ENCODE data around the gene ZC3H18.

Gene ZC3H18

GRCh38 chr16:88633684-88634140, 63.5 kb downstream of the ZC3H18 start:
- Histone ChIP-seq H3K79me1 (ENCODE audit: low read length) (no peaks in the 10 kb centered on the region), H3K23ac (ENCODE audit: low read length) (no peak overlapping the region), H2AK5ac (ENCODE audit: low read length) (no peak overlapping the region), H3K4ac (ENCODE audit: low read depth, low read length) (no peak overlapping the region), H3K4me1 (ENCODE audit: control insufficient read depth, low read depth, low read length) (no peaks in the 10 kb centered on the region), H3K27me3 (ENCODE audit: insufficient read depth, low read length, poor library complexity) (no peaks in the 10 kb centered on the region), H3K36me3 (ENCODE audit: control insufficient read depth, insufficient read depth, low read length) (peaks cover 2% of the 10 kb centered on the region), H3K4me2 (ENCODE audit: low read length) (peak overlapping the region; percentile 89), H3K56ac (ENCODE audit: low read length) (no peak overlapping the region), H2BK5ac (ENCODE audit: low read length) (no peak overlapping the region), H3K9ac (ENCODE audit: low read length) (no peak overlapping the region), H3K18ac (ENCODE audit: low read length) (no peak overlapping the region), H4K8ac (ENCODE audit: low read depth, low read length) (no peak overlapping the region), H2BK15ac (replicated peaks; ENCODE audit: low read depth) (no peak overlapping the region), H4K5ac (ENCODE audit: low read length) (no peak overlapping the region), H2BK120ac (ENCODE audit: low read depth, low read length) (no peak overlapping the region), H3K4me3 (ENCODE audit: low read length) (no peak overlapping the region), H3K27ac (ENCODE audit: low read depth, low read length) (no peak overlapping the region), H3K79me2 (ENCODE audit: control insufficient read depth, insufficient read depth, low read length) (no peaks in the 10 kb centered on the region)
- peak; percentile 86 for DNase-seq
- no CpG with 5 or more reads among the region's 23 CpGs for WGBS (ENCODE audit: extremely low coverage, insufficient coverage, low lambda C conversion rate)

GRCh38 chr16:88634141-88634993, 64.2 kb downstream of the ZC3H18 start:
- no peaks in the 10 kb centered on the region for H3K27me3 ChIP-seq (ENCODE audit: insufficient read depth, low read length, poor library complexity)
- peak overlapping the region; percentile 89 for H3K4me2 ChIP-seq (ENCODE audit: low read length)
- no peak overlapping the region for H3K18ac ChIP-seq (ENCODE audit: low read length)
- no peak overlapping the region for H4K8ac ChIP-seq (ENCODE audit: low read depth, low read length)
- H3K23ac ChIP-seq (ENCODE audit: low read length), result no peak overlapping the region
- no peaks in the 10 kb centered on the region for H3K79me1 ChIP-seq (ENCODE audit: low read length)
- H3K56ac ChIP-seq (ENCODE audit: low read length), result peak overlapping the region; percentile 84
- no peaks in the 10 kb centered on the region for H3K4me1 ChIP-seq (ENCODE audit: control insufficient read depth, low read depth, low read length)
- peaks cover 2% of the 10 kb centered on the region for H3K36me3 ChIP-seq (ENCODE audit: control insufficient read depth, insufficient read depth, low read length)
- no CpG with 5 or more reads among the region's 82 CpGs for WGBS (ENCODE audit: extremely low coverage, insufficient coverage, low lambda C conversion rate)
- H2BK5ac ChIP-seq (ENCODE audit: low read length), result no peak overlapping the region
- H2BK120ac ChIP-seq (ENCODE audit: low read depth, low read length), result no peak overlapping the region
- no peaks in the 10 kb centered on the region for H3K79me2 ChIP-seq (ENCODE audit: control insufficient read depth, insufficient read depth, low read length)
- no peak overlapping the region for H3K27ac ChIP-seq (ENCODE audit: low read depth, low read length)
- H2AK5ac ChIP-seq (ENCODE audit: low read length), result no peak overlapping the region
- no peak overlapping the region for H4K5ac ChIP-seq (ENCODE audit: low read length)
- no peak overlapping the region for H2BK15ac ChIP-seq (replicated peaks; ENCODE audit: low read depth)
- H3K4me3 ChIP-seq (ENCODE audit: low read length), result peak overlapping the region; percentile 28
- peak; percentile 80 for DNase-seq
- H3K9ac ChIP-seq (ENCODE audit: low read length), result peak overlapping the region; percentile 68
- H3K4ac ChIP-seq (ENCODE audit: low read depth, low read length), result no peak overlapping the region

GRCh38 chr16:88634994-88635670, 64.9 kb downstream of the ZC3H18 start:
- Histone ChIP-seq H3K4me2 (ENCODE audit: low read length) (peak overlapping the region; percentile 89), H3K56ac (ENCODE audit: low read length) (peak overlapping the region; percentile 84), H3K79me1 (ENCODE audit: low read length) (no peaks in the 10 kb centered on the region), H2BK15ac (replicated peaks; ENCODE audit: low read depth) (no peak overlapping the region), H3K4ac (ENCODE audit: low read depth, low read length) (no peak overlapping the region), H3K27me3 (ENCODE audit: insufficient read depth, low read length, poor library complexity) (peaks cover 6% of the 10 kb centered on the region), H3K23ac (ENCODE audit: low read length) (no peak overlapping the region), H3K18ac (ENCODE audit: low read length) (no peak overlapping the region), H3K36me3 (ENCODE audit: control insufficient read depth, insufficient read depth, low read length) (peaks cover 2% of the 10 kb centered on the region), H3K4me1 (ENCODE audit: control insufficient read depth, low read depth, low read length) (no peaks in the 10 kb centered on the region), H3K9ac (ENCODE audit: low read length) (peak overlapping the region; percentile 68), H2BK5ac (ENCODE audit: low read length) (no peak overlapping the region), H4K8ac (ENCODE audit: low read depth, low read length) (no peak overlapping the region), H3K79me2 (ENCODE audit: control insufficient read depth, insufficient read depth, low read length) (no peaks in the 10 kb centered on the region), H2BK120ac (ENCODE audit: low read depth, low read length) (no peak overlapping the region), H2AK5ac (ENCODE audit: low read length) (no peak overlapping the region), H4K5ac (ENCODE audit: low read length) (no peak overlapping the region), H3K4me3 (ENCODE audit: low read length) (peak overlapping the region; percentile 28), H3K27ac (ENCODE audit: low read depth, low read length) (no peak overlapping the region)
- WGBS (ENCODE audit: extremely low coverage, insufficient coverage, low lambda C conversion rate), result no CpG with 5 or more reads among the region's 28 CpGs
- DNase-seq, result peak; percentile 23

- no peak overlapping the region for H3K4me3 ChIP-seq (ENCODE audit: low read length)
Observed at GRCh38 chr16:88635671-88636319, 65.6 kb downstream of the ZC3H18 start.

GRCh38 chr16:88636488-88637265, 66.5 kb downstream of the ZC3H18 start:
- DNase-seq, result no peak
- no peak overlapping the region for H3K56ac ChIP-seq (ENCODE audit: low read length)
- H3K23ac ChIP-seq (ENCODE audit: low read length), result no peak overlapping the region
- H3K18ac ChIP-seq (ENCODE audit: low read length), result no peak overlapping the region
- H3K4me3 ChIP-seq (ENCODE audit: low read length), result no peak overlapping the region
- H3K36me3 ChIP-seq (ENCODE audit: control insufficient read depth, insufficient read depth, low read length), result no peaks in the 10 kb centered on the region
- H4K8ac ChIP-seq (ENCODE audit: low read depth, low read length), result no peak overlapping the region
- H3K27me3 ChIP-seq (ENCODE audit: insufficient read depth, low read length, poor library complexity), result peaks cover 7% of the 10 kb centered on the region
- no peak overlapping the region for H3K4ac ChIP-seq (ENCODE audit: low read depth, low read length)
- H2BK5ac ChIP-seq (ENCODE audit: low read length), result no peak overlapping the region
- H2BK15ac ChIP-seq (replicated peaks; ENCODE audit: low read depth), result no peak overlapping the region
- H3K4me2 ChIP-seq (ENCODE audit: low read length), result no peak overlapping the region
- no peaks in the 10 kb centered on the region for H3K79me1 ChIP-seq (ENCODE audit: low read length)
- no peak overlapping the region for H2AK5ac ChIP-seq (ENCODE audit: low read length)
- WGBS (ENCODE audit: extremely low coverage, insufficient coverage, low lambda C conversion rate), result no CpG with 5 or more reads among the region's 23 CpGs
- no peaks in the 10 kb centered on the region for H3K4me1 ChIP-seq (ENCODE audit: control insufficient read depth, low read depth, low read length)
- no peak overlapping the region for H3K9ac ChIP-seq (ENCODE audit: low read length)
- H4K5ac ChIP-seq (ENCODE audit: low read length), result no peak overlapping the region
- no peak overlapping the region for H2BK120ac ChIP-seq (ENCODE audit: low read depth, low read length)
- no peaks in the 10 kb centered on the region for H3K79me2 ChIP-seq (ENCODE audit: control insufficient read depth, insufficient read depth, low read length)
- no peak overlapping the region for H3K27ac ChIP-seq (ENCODE audit: low read depth, low read length)

More at GRCh38 chr16:88635671-88636319, 65.6 kb downstream of the ZC3H18 start:
- H3K27ac ChIP-seq (ENCODE audit: low read depth, low read length), result no peak overlapping the region
- H2AK5ac ChIP-seq (ENCODE audit: low read length), result no peak overlapping the region
- DNase-seq, result no peak
- H3K4me1 ChIP-seq (ENCODE audit: control insufficient read depth, low read depth, low read length), result no peaks in the 10 kb centered on the region
- H2BK120ac ChIP-seq (ENCODE audit: low read depth, low read length), result no peak overlapping the region
- H3K27me3 ChIP-seq (ENCODE audit: insufficient read depth, low read length, poor library complexity), result peaks cover 7% of the 10 kb centered on the region
- no peak overlapping the region for H2BK5ac ChIP-seq (ENCODE audit: low read length)
- no peak overlapping the region for H3K4ac ChIP-seq (ENCODE audit: low read depth, low read length)
- no peak overlapping the region for H3K9ac ChIP-seq (ENCODE audit: low read length)
- H3K23ac ChIP-seq (ENCODE audit: low read length), result no peak overlapping the region
- H3K79me2 ChIP-seq (ENCODE audit: control insufficient read depth, insufficient read depth, low read length), result no peaks in the 10 kb centered on the region
- H3K4me2 ChIP-seq (ENCODE audit: low read length), result no peak overlapping the region
- peaks cover 2% of the 10 kb centered on the region for H3K36me3 ChIP-seq (ENCODE audit: control insufficient read depth, insufficient read depth, low read length)
- H3K56ac ChIP-seq (ENCODE audit: low read length), result no peak overlapping the region
- no peaks in the 10 kb centered on the region for H3K79me1 ChIP-seq (ENCODE audit: low read length)
- no peak overlapping the region for H3K18ac ChIP-seq (ENCODE audit: low read length)
- H2BK15ac ChIP-seq (replicated peaks; ENCODE audit: low read depth), result no peak overlapping the region
- H4K5ac ChIP-seq (ENCODE audit: low read length), result no peak overlapping the region
- H4K8ac ChIP-seq (ENCODE audit: low read depth, low read length), result no peak overlapping the region
- WGBS (ENCODE audit: extremely low coverage, insufficient coverage, low lambda C conversion rate), result no CpG with 5 or more reads among the region's 17 CpGs
